Spleen (tissue), 7 donors: ENCODE results near the gene LAMB1.

Experiments
- CTCF ChIP-seq, 11 experiments: fragments of 200-600 bp in 7 of 11; fragments of 450-650 bp in 4 of 11; sonication (generic) in 4 of 11; IDR thresholded peaks in 8 of 11; conservative IDR thresholded peaks in 3 of 11; 1 replicate in 7 of 11; 2 replicates in 4 of 11; pipeline versions ENCODE4 v1.4.0 to v1.8.0; 2016 to 2021; ENCODE audit warnings: antibody characterized with exemption in 11 of 11, inconsistent platforms in 4 of 11, mild to moderate bottlenecking in 1 of 11
- POLR2A ChIP-seq, 3 donors: fragments of 450-650 bp; IDR thresholded peaks; one replicate each; pipeline ENCODE4 v1.5.1; 2017; ENCODE audit warnings: antibody characterized with exemption in 3 of 3, mild to moderate bottlenecking in 1 of 3
- POLR2AphosphoS5 ChIP-seq, 3 donors: sonication (generic); formaldehyde crosslinking; IDR thresholded peaks; one replicate each; pipeline ENCODE4 v1.5.1; 2017; ENCODE audit warnings: antibody characterized with exemption in 3 of 3
- donor health status: DM: no; HTN: no; CAD: no; lungs with moderate emphysema.
- donor health status: DM: no; HTN: no; CAD: no.
- donor health status: DM: no; HTN: no; CAD: no.

- TF ChIP-seq CTCF (IDR thresholded peaks at IDR 0.05 in 8 of 11, conservative IDR thresholded peaks at IDR 0.05 in 3 of 11) (no peak), POLR2AphosphoS5 (IDR thresholded peaks at IDR 0.05) (no peak), POLR2A (IDR thresholded peaks at IDR 0.05) (no peak)
These were observed 4.1 kb downstream of the LAMB1 start for GRCh38 chr7:107998660-107999480.
